GM21447 (cell line): ENCODE measurements around the gene GPC5.
"Not testable (repeated sequence)": the region's sequence is repeated elsewhere in the genome, so short reads cannot be mapped to it uniquely, and the experiment has no call there.

Experiments used
- ATAC-seq: cut with Tn5 transposase; IDR thresholded peaks from one replicate; pipeline ENCODE4 v1.9.1; 2021; ENCODE audit not compliant: unreplicated experiment

GPC5 gene

DNA sequence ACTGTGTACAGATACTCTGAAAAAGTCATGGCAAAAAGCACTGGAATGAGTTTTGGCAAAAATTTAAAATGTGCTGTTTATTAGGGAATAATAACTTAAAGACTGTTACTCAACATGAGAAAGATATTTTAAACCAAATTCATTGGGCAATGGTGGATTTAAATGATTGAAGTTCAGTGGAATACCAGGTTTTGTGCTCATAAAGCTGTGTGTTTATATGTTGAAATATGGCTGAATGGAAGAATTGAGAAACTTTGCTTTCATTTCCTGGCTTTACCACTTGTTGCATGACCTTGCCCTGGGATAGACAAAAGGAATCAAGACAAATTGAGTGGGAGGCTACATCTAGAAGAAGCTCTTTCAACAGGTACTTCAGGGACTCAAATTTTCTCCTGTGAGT lies 246.4 kb downstream of the GPC5 start:
- ATAC-seq, result no peak

DNA sequence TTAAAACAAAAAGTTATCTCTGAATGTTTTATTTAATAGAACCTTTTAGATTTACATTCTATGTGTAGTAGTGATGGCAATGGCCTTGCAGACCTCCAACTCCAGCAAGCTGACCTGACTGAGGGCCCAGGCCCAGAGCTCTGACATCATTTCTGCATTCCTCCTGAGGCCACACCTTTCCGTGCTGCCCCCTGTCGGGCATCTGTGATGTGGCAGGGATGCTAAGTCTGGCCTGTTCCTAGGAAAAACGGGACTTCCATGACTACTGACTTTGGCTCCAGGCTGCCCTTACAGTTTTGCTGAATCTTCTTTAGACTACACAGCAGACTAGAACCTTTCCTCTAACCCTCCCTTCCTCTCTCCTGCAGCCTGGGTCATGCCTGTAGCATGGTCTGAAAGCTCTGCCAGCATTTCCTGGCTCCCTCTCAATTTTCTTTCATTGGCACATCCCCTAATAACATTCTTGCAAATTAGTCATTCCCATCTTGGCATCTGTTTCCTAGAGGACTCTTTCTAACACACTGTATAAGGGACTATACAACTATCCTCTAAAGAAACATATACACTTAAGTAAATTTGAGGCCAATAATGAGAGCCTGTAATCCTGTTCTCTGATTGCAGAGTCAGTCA lies 249.1 kb downstream of the GPC5 start:
- ATAC-seq, result no peak

DNA sequence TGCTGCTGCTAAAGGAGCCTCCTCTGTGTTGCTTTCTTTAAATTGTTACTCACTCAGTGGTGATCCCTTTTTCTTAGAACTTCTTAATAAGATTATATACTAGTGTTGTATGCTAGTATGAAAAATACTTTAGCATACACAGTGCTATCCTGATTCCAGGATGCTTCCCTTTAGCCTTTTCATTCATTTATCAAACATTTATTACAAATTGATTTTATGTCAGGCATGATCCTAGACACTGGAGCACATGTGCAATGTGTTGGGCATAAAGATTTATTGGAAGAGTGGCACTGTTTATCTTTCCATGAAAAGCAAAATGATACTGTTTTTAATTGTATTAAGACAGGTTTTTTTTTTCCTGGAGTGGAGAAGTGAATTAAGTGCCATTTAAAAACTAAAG lies 249.6 kb downstream of the GPC5 start:
- no peak for ATAC-seq

DNA sequence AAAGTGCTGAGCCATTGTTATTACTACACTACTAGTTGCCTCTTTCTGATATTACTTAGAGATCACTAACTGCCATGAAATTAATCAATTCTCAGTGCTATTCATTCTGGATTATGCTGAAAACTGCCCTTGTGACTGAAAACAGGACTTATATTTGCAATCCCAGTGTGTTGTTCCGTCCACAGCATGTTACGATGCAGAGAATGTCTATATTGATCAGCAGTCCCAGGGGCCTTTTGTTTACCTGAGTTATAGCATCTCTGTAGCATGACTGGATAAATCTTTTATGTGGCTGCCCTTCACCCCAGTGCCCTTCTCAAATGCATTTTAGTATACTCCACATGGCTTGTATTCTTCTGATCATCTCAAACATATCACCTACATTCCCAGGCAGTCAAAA lies 251.0 kb downstream of the GPC5 start:
- no peak for ATAC-seq

DNA sequence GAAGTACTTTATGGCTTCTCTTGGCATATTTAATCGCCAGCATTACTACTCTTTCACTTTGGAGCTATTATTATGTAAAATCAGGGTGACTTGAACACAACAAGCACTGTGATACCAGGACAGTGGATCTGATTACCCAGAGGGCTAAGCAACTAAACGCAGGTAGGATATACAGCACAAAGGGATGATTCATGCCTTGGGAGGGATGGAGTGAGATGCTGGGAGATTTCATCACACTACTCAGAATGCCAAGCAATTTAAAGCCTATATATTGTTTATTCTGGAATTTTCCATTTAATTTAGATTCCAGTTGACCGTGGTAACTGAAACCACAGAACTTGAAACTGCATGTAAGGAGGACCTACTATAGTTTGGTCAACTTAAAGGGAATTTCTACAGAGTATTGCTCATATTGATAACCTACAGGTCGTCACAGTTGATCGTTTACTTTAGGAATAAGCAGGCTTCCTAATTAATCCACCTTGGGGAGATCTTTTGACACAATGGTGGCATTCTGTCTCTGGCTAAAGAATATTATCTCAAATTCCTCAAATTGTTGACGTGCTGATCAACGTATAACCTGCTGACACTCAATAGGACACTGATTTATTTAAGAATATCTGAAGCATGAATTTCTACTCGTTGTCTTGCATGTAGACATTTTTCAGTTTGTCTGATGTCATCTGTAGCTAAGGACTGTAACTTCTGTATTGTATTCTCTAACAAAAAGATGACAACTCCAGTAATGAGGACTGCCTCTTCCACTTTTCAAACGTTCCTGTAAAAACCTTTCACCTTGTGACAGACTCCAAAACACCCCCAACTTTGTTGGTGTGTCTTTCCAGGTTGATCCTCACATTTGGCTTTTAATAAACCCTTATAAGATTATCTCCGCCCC lies 254.2 kb downstream of the GPC5 start:
- no peak for ATAC-seq

DNA sequence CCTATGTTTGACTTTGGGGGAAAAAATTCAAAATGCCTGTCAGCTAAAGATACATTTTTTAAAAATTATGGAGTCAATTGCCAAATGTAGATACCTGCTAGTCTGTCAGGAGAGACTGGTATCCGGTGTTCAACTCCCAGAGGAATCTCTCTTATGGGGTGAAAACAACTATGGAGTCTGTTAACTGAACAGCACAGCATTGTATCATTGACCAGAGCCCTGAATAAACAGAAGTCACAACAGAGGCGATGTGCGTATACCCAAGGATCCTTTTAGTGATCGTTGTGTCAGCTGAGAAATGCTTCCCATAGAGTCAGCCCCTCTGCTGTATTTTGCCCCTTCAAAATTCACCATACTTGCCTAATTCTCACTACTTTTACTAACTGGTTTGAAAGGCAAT lies 257.3 kb downstream of the GPC5 start:
- no peak for ATAC-seq

DNA sequence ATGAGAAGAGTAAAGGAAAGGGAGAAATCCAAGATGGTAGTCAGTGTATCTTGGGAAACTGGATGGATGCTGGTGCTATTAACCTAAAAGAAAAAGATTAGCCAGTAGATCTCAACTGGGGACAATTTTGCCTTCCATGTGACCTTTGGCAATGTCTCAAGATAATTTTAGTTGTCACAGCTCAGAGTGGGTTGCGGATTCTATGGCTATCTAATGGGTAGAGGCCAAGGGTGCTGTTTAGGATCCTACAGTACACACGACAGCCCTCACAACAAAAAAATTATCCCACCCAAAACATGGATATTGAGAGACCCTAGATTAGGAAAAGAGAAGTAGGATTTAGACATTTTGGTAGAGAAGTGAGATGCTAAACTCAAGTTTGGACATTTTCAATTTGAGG lies 258.9 kb downstream of the GPC5 start:
- ATAC-seq, result no peak

DNA sequence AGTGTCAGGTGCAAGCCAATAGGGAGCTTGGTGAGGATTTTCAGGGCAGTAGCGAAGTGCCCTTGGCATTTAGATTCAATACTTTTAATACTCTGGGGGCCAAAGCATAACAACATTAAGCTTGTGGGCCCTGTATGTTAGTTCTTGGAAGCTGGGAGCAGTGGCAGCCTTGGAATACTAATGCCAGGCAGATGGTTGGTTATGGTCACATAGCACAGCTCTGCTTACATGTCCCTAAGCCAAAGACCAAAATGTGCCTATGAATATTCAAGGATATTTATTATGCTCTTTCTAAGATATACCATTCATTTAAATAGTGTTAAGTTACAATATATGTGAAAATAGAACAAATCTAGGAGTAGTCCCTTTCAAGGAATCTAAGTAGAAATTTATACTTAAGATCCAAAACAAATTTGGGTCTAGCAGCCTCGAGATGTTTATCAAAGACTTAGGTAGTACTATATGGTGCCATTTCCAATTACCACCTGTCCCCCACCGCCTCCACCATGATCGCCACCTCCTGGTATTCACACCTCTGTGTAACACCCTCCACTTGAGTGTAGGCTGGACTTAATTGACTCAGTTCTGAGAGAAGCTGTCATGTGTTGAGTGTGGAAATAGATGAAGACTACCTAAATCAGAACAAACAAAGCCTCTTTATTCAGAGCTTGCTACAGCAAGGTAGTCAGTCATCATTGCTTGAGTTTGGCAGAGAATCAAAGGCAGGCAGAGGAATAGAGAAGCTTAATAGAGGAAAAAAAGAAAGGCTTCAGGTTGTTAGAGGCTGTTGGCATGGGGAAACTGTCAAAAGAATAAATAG lies 261.0 kb downstream of the GPC5 start:
- no peak for ATAC-seq

DNA sequence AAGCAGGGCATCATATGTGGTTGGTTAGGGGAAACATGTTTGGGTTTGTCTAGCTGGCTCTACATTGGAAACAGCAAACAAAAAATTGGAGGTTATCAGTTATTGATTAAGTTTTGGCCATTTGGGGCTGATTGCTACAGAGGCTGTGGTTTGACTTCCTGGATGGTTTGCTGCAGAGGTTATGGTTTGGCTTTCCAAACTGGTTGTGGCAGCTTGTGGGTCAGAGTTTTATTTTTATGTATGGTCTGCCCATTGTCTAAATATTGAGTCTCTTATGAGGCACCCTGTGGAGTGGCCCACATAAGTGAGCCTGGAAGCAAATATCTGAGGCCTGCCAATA lies 261.6 kb downstream of the GPC5 start:
- ATAC-seq, result no peak

DNA sequence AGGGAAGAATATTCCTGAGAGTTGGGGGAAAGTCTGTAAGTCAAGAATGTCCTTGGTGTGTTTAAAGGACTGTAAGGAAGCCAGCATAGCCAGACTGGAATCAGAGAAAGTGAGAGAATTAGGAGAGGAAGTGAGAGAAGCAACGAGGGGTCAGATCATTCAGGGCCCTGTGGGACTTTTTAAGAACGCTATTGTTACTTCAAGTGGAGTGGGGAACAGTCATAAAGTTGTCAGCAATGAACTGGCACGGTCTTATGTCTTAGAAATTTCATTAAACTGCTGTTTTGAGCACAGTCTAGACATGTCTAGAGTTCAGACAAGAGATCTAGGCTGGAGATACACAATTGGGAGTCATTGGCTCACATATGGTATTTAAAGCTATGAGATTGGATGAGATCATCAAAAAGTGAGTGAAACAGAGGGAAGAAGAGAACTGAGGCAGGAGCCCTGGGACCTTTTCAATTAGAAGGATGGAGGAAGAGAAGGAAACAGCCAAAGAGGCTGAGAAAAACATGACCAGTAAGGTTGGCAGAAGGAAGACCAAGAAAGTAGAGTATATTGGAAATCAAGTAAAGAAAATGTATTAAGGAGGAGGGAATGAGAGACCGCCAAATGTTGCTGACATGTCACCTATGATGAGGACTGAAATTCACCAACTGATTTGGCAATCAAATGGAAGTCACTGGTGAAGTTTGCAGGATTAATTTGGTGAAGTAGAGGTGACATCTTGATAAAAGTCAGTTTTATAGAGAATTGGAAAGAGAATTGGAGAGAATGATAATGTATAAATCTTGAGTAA lies 263.5 kb downstream of the GPC5 start:
- ATAC-seq, result no peak

DNA sequence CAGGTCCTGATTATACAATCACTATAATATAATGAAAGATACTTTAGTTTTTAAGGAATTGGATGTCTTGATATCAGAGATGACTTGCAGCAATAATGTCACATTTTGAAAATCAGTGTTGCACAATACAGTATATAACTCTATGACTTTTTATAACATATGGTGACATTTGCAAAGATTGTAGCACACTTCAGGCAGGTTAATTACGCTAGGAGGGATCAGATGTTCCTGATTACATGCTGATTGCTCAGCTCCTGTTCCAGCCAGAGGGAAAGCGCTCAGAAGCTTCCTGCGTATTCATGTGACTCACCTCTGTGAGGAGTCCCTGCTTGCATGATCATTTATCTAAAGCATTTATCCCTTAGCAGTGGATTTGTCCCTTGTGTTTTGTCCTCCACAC lies 265.6 kb downstream of the GPC5 start:
- no peak for ATAC-seq

DNA sequence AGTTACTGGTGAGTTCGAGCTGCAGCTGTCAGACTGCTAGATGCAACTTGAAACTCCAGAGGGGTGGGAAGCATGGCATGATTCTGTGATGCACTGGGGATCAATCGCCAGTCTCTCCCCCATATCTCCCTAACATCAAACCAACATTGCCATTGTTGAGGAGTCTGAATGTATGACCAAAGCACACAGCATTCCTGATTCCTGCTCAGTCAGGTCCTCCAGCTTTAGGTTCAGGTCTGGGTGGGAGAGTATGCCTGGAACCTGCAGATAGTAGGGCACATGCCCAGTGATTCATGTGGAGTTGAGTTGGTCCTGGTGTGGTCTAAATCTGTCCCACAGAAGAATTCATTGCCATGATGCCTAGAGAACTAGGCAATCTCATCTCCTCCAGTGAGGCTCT lies 269.1 kb downstream of the GPC5 start:
- ATAC-seq, result no peak

DNA sequence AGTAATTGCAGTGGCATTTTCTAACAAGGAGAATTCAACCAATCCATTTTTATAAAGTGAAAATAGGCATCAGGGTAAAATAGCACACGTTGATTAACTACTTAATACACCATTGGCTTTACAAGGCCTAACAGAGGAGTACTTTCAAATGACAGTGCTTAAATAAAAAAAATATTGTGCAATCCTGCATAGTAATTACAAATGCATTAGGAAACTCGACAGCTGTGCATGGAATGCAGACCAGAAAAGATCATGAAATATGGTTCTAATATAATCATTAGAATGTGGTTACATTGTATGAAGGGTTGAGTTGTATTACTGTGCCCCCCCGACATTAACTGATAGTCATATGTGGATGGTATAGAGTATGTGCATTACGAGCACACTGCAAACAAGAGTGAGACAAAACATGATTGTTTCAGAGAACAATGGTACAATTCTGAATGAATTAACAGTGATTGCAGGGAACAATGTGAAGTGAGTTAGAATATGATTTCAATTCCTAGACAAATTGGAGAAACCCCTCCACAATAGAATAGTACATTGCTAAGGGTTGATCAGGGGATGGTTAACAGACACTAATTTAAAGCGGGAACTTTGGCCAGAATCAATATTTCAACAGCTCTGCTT lies 270.6 kb downstream of the GPC5 start:
- no peak for ATAC-seq

DNA sequence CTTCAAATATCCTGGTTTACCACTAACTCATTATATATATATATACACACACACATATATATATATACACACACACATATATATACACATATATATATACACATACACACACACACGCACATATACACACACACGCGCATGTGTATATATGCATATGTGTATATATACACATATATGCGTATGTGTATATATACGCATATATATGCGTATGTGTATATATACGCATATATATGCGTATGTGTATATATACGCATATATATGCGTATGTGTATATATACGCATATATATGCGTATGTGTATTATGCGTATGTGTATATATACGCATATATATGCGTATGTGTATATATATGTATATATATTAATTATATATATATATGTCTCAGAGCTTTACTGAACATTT lies 275.9 kb downstream of the GPC5 start:
- not testable (repeated sequence) for ATAC-seq

DNA sequence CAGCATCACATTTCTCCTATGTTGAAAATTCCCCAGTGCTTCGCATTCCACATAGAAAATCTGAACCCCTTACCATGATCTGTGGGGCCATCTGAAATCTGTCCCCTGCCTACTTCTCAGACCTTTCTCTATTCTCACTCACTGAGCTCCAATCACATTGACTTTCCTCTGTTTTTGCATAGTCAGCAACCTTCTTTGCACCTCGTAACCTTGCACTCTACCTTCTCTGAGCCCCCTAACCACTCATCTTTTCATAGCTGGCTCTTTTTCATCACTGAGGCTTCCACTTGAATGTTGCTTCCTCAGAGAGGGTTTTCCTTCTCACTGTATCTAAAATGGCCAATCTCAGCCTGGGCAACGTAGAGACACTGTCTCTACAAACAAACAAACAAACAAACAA lies 286.3 kb downstream of the GPC5 start:
- ATAC-seq, result no peak

DNA sequence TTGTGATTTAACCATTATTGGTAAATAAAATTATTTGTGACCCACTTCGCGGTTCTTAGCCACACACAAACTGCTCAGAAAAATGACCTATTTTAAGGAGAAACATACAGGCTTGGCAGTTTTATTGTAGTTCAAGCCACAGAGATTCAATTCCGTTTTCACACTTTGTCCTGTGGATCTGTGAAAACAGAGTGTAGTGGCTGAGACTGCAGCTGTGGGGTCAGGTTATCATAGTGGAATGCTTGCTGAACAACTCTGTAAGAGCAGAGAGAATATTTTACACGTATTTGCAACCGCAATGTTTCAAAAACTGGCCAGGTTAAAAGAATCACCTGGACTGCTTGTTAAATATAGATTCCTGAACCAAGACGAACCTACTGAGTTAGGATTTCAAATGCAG lies 292.5 kb downstream of the GPC5 start:
- no peak for ATAC-seq

DNA sequence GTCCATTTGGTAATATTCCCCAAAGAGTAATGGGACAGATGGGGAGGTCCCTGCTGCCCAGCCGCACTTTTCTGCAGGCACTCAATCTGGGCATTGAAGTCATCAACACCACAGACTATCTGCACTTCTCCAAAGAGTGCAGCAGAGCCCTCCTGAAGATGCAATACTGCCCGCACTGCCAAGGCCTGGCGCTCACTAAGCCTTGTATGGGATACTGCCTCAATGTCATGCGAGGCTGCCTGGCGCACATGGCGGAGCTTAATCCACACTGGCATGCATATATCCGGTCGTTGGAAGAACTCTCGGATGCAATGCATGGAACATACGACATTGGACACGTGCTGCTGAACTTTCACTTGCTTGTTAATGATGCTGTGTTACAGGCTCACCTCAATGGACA lies 295.0 kb downstream of the GPC5 start:
- ATAC-seq, result no peak

DNA sequence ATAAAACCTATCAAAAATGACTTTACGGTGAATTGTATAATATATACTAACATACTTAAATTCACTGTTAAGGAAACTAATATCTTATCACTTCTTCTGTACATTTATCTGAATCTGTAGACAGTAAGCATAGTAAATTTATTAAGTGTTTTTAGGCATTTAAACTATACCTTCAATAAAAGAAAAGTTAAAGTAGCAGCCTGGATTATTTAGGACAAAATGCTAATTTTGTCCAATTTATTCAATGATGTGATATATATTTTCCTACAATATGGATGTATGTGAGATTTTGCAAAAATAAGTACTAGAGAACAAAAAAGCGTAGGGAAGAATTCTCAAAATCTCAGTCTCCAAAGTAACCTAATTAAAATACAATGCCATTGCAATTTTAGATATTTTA lies 299.9 kb downstream of the GPC5 start:
- no peak for ATAC-seq

DNA sequence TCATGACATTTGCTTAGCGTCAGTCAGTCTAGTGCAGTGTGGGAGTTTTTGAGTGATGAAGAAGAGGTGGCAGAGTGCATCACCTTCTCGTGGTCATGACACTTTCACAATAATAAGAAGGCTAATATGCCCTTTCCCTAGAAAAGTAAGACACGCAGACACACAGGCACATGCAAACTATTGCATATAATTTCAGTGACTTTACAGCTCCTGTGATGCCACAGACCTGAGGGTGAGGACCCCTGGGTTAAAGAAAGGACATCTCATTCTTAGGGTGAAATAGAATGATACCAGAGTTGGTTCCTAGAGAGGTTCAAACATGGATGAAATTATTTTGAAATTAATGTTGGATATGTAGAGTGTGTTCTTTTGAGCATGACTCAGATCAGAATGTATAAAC lies 300.3 kb downstream of the GPC5 start:
- no peak for ATAC-seq

DNA sequence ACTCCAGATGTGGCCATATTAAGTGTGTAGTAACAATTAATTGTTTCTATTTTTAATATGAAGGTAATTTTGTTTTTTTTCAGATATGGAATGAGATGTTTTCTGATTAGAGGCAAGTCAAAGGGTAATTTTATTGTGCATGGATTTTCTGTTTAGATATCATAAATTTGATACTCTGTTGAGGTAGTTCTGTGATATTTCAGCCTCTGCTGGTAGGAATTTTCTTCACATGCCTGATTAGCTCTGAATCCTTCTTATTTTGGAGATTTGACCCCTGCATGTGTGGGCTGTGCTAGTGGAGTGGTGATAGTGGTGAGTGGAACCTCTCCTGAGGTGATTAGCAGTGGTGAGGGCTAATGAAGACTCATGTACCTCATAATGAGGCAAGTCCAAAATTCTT lies 301.4 kb downstream of the GPC5 start:
- ATAC-seq, result no peak

DNA sequence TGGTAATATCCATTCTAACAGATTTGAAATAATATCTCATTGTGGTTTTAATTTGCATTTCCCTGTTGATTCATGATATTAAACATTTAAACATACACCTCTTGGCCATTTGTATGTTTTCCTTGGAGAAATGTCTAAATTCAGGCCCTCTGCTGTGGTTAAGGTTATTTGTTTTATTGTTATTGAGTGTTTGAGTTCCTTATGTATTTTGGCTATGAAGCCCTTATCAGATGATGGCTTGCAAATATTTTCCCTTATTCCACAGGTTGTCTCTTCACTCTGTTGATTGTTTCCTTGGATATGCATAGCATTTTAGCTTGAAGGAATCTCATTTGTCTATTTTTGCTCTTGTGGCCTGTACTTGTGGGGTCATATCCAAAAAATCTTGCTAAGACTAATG lies 303.6 kb downstream of the GPC5 start:
- ATAC-seq, result no peak
